ENCODE measurements around the gene SLC4A9. TPM values are rescaled to one million over a fixed set of nuclear protein-coding genes. Genes with fewer than 3 reads are reported as not detected.
A peak's percentile ranks its signal among the peaks of the same experiment; 100 is the strongest.

SLC4A9 gene
- total RNA-seq: not detected
- not detected for polyA plus RNA-seq
- long read RNA-seq, donor 1, partial matches to known transcripts: 0 of 1 reads
- long read RNA-seq, donor 1, other reads (novel, unspliced or antisense): 1 of 1 reads
- long read RNA-seq, donor 2, partial matches to known transcripts: 0 of 3 reads
- long read RNA-seq, donor 2, other reads (novel, unspliced or antisense): 3 of 3 reads

- H3K27me3 ChIP-seq (ENCODE audit: control insufficient read depth in 1 of 2, insufficient read depth in 2 of 2, low read length in 1 of 2): no peaks in the 10 kb centered on the region
- ATAC-seq (ENCODE audit: low FRiP score) (no peak), DNase-seq (no peak)
- no peaks in the 10 kb centered on the region for H3K4me1 ChIP-seq (ENCODE audit: control insufficient read depth in 1 of 2, insufficient read depth in 2 of 2, low read length in 2 of 2)
- WGBS, 2 donors: 93% methylated on average over 2 of the region's 2 CpGs
- intact Hi-C loops (cut with DNase I): no loop called here
- no peaks in the 10 kb centered on the region for H3K36me3 ChIP-seq (ENCODE audit: control insufficient read depth in 1 of 2, insufficient read depth in 2 of 2, low read length in 1 of 2)
- H3K27ac ChIP-seq (ENCODE audit: low read depth in 1 of 2, low read length in 2 of 2): no peak within 1 kb of the TSS
- no peak within 1 kb of the TSS for H3K4me3 ChIP-seq (ENCODE audit: low read length in 2 of 2)
- no peaks in the 10 kb centered on the region for H3K9me3 ChIP-seq (ENCODE audit: control insufficient read depth, low read length)
Measured at GRCh38 chr5:140360101-140360500, at the start of gene SLC4A9. TSS of gene SLC4A9 (plus strand) at chr5:140360194. CDS start at chr5:140360237, 43 bp downstream.

GRCh38 chr5:140310434-140310833 is 49.6 kb upstream of the SLC4A9 start:
- no peak for DNase-seq
- peaks cover 3 to 7% of the 10 kb centered on the region in 2 donors for H3K4me1 ChIP-seq (ENCODE audit: control insufficient read depth in 1 of 2, insufficient read depth in 2 of 2, low read length in 2 of 2)
- 72 to 75% methylated on average over 2 of the region's 2 CpGs for WGBS, 2 donors
- no peaks in the 10 kb centered on the region for H3K9me3 ChIP-seq (ENCODE audit: control insufficient read depth, low read length)
- no peak overlapping the region for H3K4me3 ChIP-seq (ENCODE audit: low read length in 2 of 2)
- no peak for ATAC-seq (ENCODE audit: low FRiP score)
- no peaks in the 10 kb centered on the region for H3K27me3 ChIP-seq (ENCODE audit: control insufficient read depth in 1 of 2, insufficient read depth in 2 of 2, low read length in 1 of 2)
- H3K27ac ChIP-seq (ENCODE audit: low read depth in 1 of 2, low read length in 2 of 2): no peak overlapping the region
- intact Hi-C loops (cut with DNase I): no loop called here
- no peaks in the 10 kb centered on the region for H3K36me3 ChIP-seq (ENCODE audit: control insufficient read depth in 1 of 2, insufficient read depth in 2 of 2, low read length in 1 of 2)

GRCh38 chr5:140311011-140311467 is 49.0 kb upstream of the SLC4A9 start:
- DNase-seq: no peak
- peak; percentile 76 for ATAC-seq (ENCODE audit: low FRiP score)
- H3K4me1 ChIP-seq (ENCODE audit: control insufficient read depth in 1 of 2, insufficient read depth in 2 of 2, low read length in 2 of 2): peaks cover 3 to 7% of the 10 kb centered on the region in 2 donors
- 71 to 73% methylated on average over 5 of the region's 5 CpGs for WGBS, 2 donors
- H3K27me3 ChIP-seq (ENCODE audit: control insufficient read depth in 1 of 2, insufficient read depth in 2 of 2, low read length in 1 of 2): no peaks in the 10 kb centered on the region
- no peaks in the 10 kb centered on the region for H3K9me3 ChIP-seq (ENCODE audit: control insufficient read depth, low read length)
- H3K4me3 ChIP-seq (ENCODE audit: low read length in 2 of 2): no peak overlapping the region
- H3K27ac ChIP-seq (ENCODE audit: low read depth in 1 of 2, low read length in 2 of 2): no peak overlapping the region
- intact Hi-C loops (cut with DNase I): no loop called here
- no peaks in the 10 kb centered on the region for H3K36me3 ChIP-seq (ENCODE audit: control insufficient read depth in 1 of 2, insufficient read depth in 2 of 2, low read length in 1 of 2)

GRCh38 chr5:140312067-140312790 is 47.8 kb upstream of the SLC4A9 start:
- Histone ChIP-seq H3K27me3 (ENCODE audit: control insufficient read depth in 1 of 2, insufficient read depth in 2 of 2, low read length in 1 of 2) (no peaks in the 10 kb centered on the region), H3K9me3 (ENCODE audit: control insufficient read depth, low read length) (no peaks in the 10 kb centered on the region), H3K27ac (ENCODE audit: low read depth in 1 of 2, low read length in 2 of 2) (peak overlapping the region in 1 of 2 donors; percentile 12), H3K4me3 (ENCODE audit: low read length in 2 of 2) (no peak overlapping the region), H3K4me1 (ENCODE audit: control insufficient read depth in 1 of 2, insufficient read depth in 2 of 2, low read length in 2 of 2) (peaks cover 3 to 7% of the 10 kb centered on the region in 2 donors), H3K36me3 (ENCODE audit: control insufficient read depth in 1 of 2, insufficient read depth in 2 of 2, low read length in 1 of 2) (no peaks in the 10 kb centered on the region)
- intact Hi-C loops (cut with DNase I): no loop called here
- ATAC-seq (ENCODE audit: low FRiP score) (peak; percentile 80), DNase-seq (peak in 1 of 2 donors; percentile 62)
- WGBS, 2 donors: 10 to 18% methylated on average over 4 of the region's 4 CpGs

- H3K27ac ChIP-seq (ENCODE audit: low read depth in 1 of 2, low read length in 2 of 2): no peak overlapping the region
- no peaks in the 10 kb centered on the region for H3K9me3 ChIP-seq (ENCODE audit: control insufficient read depth, low read length)
- intact Hi-C loops (cut with DNase I): no loop called here
- WGBS, 2 donors: 89 to 93% methylated on average over 7 of the region's 7 CpGs
- no peak overlapping the region for H3K4me3 ChIP-seq (ENCODE audit: low read length in 2 of 2)
- H3K27me3 ChIP-seq (ENCODE audit: control insufficient read depth in 1 of 2, insufficient read depth in 2 of 2, low read length in 1 of 2): no peaks in the 10 kb centered on the region
- peaks cover 3 to 7% of the 10 kb centered on the region in 2 donors for H3K4me1 ChIP-seq (ENCODE audit: control insufficient read depth in 1 of 2, insufficient read depth in 2 of 2, low read length in 2 of 2)
- DNase-seq: no peak
- no peaks in the 10 kb centered on the region for H3K36me3 ChIP-seq (ENCODE audit: control insufficient read depth in 1 of 2, insufficient read depth in 2 of 2, low read length in 1 of 2)
- ATAC-seq (ENCODE audit: low FRiP score): no peak
Measured at GRCh38 chr5:140312791-140313189, 47.2 kb upstream of the SLC4A9 start.

GRCh38 chr5:140317859-140318258 is 42.1 kb upstream of the SLC4A9 start:
- Histone ChIP-seq H3K4me1 (ENCODE audit: control insufficient read depth in 1 of 2, insufficient read depth in 2 of 2, low read length in 2 of 2) (peaks cover 0 to 3% of the 10 kb centered on the region in 2 donors), H3K36me3 (ENCODE audit: control insufficient read depth in 1 of 2, insufficient read depth in 2 of 2, low read length in 1 of 2) (no peaks in the 10 kb centered on the region), H3K27me3 (ENCODE audit: control insufficient read depth in 1 of 2, insufficient read depth in 2 of 2, low read length in 1 of 2) (no peaks in the 10 kb centered on the region), H3K27ac (ENCODE audit: low read depth in 1 of 2, low read length in 2 of 2) (no peak overlapping the region), H3K4me3 (ENCODE audit: low read length in 2 of 2) (no peak overlapping the region), H3K9me3 (ENCODE audit: control insufficient read depth, low read length) (no peaks in the 10 kb centered on the region)
- DNase-seq: no peak
- ATAC-seq (ENCODE audit: low FRiP score): no peak
- intact Hi-C loops (cut with DNase I): no loop called here
- 83 to 85% methylated on average over 5 of the region's 5 CpGs for WGBS, 2 donors

GRCh38 chr5:140318792-140319191 is 41.2 kb upstream of the SLC4A9 start:
- 96 to 97% methylated on average over 4 of the region's 4 CpGs for WGBS, 2 donors
- H3K27ac ChIP-seq (ENCODE audit: low read depth in 1 of 2, low read length in 2 of 2): no peak overlapping the region
- intact Hi-C loops (cut with DNase I): no loop called here
- H3K36me3 ChIP-seq (ENCODE audit: control insufficient read depth in 1 of 2, insufficient read depth in 2 of 2, low read length in 1 of 2): no peaks in the 10 kb centered on the region
- ATAC-seq (ENCODE audit: low FRiP score) (no peak), DNase-seq (no peak)
- H3K4me3 ChIP-seq (ENCODE audit: low read length in 2 of 2): no peak overlapping the region
- no peaks in the 10 kb centered on the region for H3K27me3 ChIP-seq (ENCODE audit: control insufficient read depth in 1 of 2, insufficient read depth in 2 of 2, low read length in 1 of 2)
- H3K4me1 ChIP-seq (ENCODE audit: control insufficient read depth in 1 of 2, insufficient read depth in 2 of 2, low read length in 2 of 2): no peaks in the 10 kb centered on the region
- H3K9me3 ChIP-seq (ENCODE audit: control insufficient read depth, low read length): no peaks in the 10 kb centered on the region

- Histone ChIP-seq H3K27me3 (ENCODE audit: control insufficient read depth in 1 of 2, insufficient read depth in 2 of 2, low read length in 1 of 2) (no peaks in the 10 kb centered on the region), H3K4me3 (ENCODE audit: low read length in 2 of 2) (no peak overlapping the region), H3K27ac (ENCODE audit: low read depth in 1 of 2, low read length in 2 of 2) (no peak overlapping the region), H3K36me3 (ENCODE audit: control insufficient read depth in 1 of 2, insufficient read depth in 2 of 2, low read length in 1 of 2) (no peaks in the 10 kb centered on the region), H3K9me3 (ENCODE audit: control insufficient read depth, low read length) (no peaks in the 10 kb centered on the region), H3K4me1 (ENCODE audit: control insufficient read depth in 1 of 2, insufficient read depth in 2 of 2, low read length in 2 of 2) (peaks cover 0 to 6% of the 10 kb centered on the region in 2 donors)
- ATAC-seq (ENCODE audit: low FRiP score) (no peak), DNase-seq (no peak)
- intact Hi-C loops (cut with DNase I): no loop called here
- 97 to 100% methylated on average over 1 of the region's 1 CpG for WGBS, 2 donors
Measured at GRCh38 chr5:140319833-140320232, 40.2 kb upstream of the SLC4A9 start.

- Histone ChIP-seq H3K27me3 (ENCODE audit: control insufficient read depth in 1 of 2, insufficient read depth in 2 of 2, low read length in 1 of 2) (no peaks in the 10 kb centered on the region), H3K9me3 (ENCODE audit: control insufficient read depth, low read length) (no peaks in the 10 kb centered on the region), H3K27ac (ENCODE audit: low read depth in 1 of 2, low read length in 2 of 2) (no peak overlapping the region), H3K36me3 (ENCODE audit: control insufficient read depth in 1 of 2, insufficient read depth in 2 of 2, low read length in 1 of 2) (no peaks in the 10 kb centered on the region), H3K4me1 (ENCODE audit: control insufficient read depth in 1 of 2, insufficient read depth in 2 of 2, low read length in 2 of 2) (peaks cover 0 to 6% of the 10 kb centered on the region in 2 donors), H3K4me3 (ENCODE audit: low read length in 2 of 2) (no peak overlapping the region)
- DNase-seq: peak in 1 of 2 donors; percentile 85
- WGBS, 2 donors: 89 to 98% methylated on average over 2 of the region's 2 CpGs
- intact Hi-C loops (cut with DNase I): no loop called here
- no peak for ATAC-seq (ENCODE audit: low FRiP score)
Measured at GRCh38 chr5:140321796-140322195, 38.2 kb upstream of the SLC4A9 start.

All from aorta (tissue), 5 donors.